Stimulated activated naive B cell treated with anti-CD40 and anti-IgM and Interleukin-4, amounts not matched to agents 10 μg/mL and 1 μg/mL and 100 μg/mL, for 72 hours (primary cell): ENCODE measurements around the gene FOXL2.

Experiments used
- ATAC-seq, 2 donors: fragments of 150-1000 bp; cut with Tn5 transposase; replicated peaks; 2 replicates each; pipeline ENCODE4 v1.10.0; 2021; ENCODE audit warnings: moderate library complexity in 1 of 2
- DNase-seq: peaks from one replicate; pipeline ENCODE4 v3.0.0; 2021
- H3K27ac Mint-ChIP-seq: one replicate; pipeline ENCODE4 v1.8.0; 2022; ENCODE audit warnings: mild to moderate bottlenecking, mixed read lengths
- H3K27me3 Mint-ChIP-seq, 2 donors: one replicate each; pipeline ENCODE4 v1.8.0; 2022; ENCODE audit warnings: mixed read lengths in 2 of 2
- H3K36me3 Mint-ChIP-seq, 2 donors: one replicate each; pipeline ENCODE4 v1.8.0; 2022; ENCODE audit warnings: mixed read lengths in 2 of 2, mild to moderate bottlenecking in 1 of 2
- H3K4me1 Mint-ChIP-seq, 2 donors: one replicate each; pipeline ENCODE4 v1.8.0; 2022; ENCODE audit warnings: mixed read lengths in 2 of 2, mild to moderate bottlenecking in 1 of 2
- H3K4me3 Mint-ChIP-seq, 2 donors: one replicate each; pipeline ENCODE4 v1.8.0; 2022; ENCODE audit warnings: mild to moderate bottlenecking in 2 of 2, mixed read lengths in 2 of 2, moderate library complexity in 1 of 2
- H3K9me3 Mint-ChIP-seq, 2 donors: one replicate each; pipeline ENCODE4 v1.8.0; 2022; ENCODE audit warnings: mixed read lengths in 2 of 2, mild to moderate bottlenecking in 1 of 2

Gene FOXL2

GRCh38 chr3:138907539-138907938 lies 39.4 kb downstream of the FOXL2 start:
- Mint-ChIP-seq H3K27ac (no peak overlapping the region), H3K4me3 (no peak overlapping the region), H3K27me3 (no peaks in the 10 kb centered on the region), H3K4me1 (no peaks in the 10 kb centered on the region), H3K9me3 (no peaks in the 10 kb centered on the region), H3K36me3 (no peaks in the 10 kb centered on the region)
- no peak for ATAC-seq
- no peak for DNase-seq

- peaks cover 0 to 8% of the 10 kb centered on the region in 2 donors for H3K27me3 Mint-ChIP-seq
- DNase-seq (no peak), ATAC-seq (no peak)
- no peak overlapping the region for H3K27ac Mint-ChIP-seq
- H3K4me1 Mint-ChIP-seq = no peaks in the 10 kb centered on the region
- no peaks in the 10 kb centered on the region for H3K9me3 Mint-ChIP-seq
- no peak overlapping the region for H3K4me3 Mint-ChIP-seq
- no peaks in the 10 kb centered on the region for H3K36me3 Mint-ChIP-seq
Measured at GRCh38 chr3:138902171-138902570, 44.8 kb downstream of the FOXL2 start.

GRCh38 chr3:138901567-138901966 lies 45.4 kb downstream of the FOXL2 start:
- Mint-ChIP-seq H3K4me3 (no peak overlapping the region), H3K27ac (no peak overlapping the region), H3K27me3 (peaks cover 0 to 8% of the 10 kb centered on the region in 2 donors), H3K9me3 (no peaks in the 10 kb centered on the region), H3K4me1 (no peaks in the 10 kb centered on the region), H3K36me3 (no peaks in the 10 kb centered on the region)
- DNase-seq (no peak), ATAC-seq (no peak)

DNA sequence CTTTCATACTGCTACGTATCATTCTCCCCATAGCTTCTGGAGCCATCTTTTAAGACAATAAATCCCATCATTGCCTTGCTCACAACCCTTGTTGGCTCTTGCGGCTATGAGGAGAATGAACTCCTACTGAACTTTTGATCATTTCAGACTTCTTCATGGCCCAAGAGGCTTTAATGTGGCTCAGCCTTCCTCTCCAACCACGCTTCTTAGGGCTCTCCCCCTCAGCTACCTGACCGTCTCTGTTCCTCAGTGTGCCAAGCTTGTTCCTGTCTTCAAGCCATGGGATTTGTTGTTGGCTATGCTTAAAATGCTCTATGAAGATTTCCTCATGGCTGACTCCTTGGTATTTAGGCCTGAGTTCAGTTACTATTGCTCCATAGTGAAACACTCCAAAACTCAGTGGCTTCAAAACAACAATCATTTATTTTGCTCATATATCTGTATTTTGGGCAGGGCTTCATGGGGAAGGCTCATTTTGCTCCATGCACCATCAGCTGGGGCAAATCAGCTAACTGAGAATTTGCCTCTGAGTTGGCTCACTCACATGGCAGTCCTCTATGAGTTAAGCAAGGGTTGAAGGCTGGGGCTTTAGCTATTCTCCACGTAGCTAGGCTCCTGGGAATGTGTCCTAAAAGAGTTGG lies 47.5 kb downstream of the FOXL2 start:
- Mint-ChIP-seq H3K4me3 (no peak overlapping the region), H3K27ac (no peak overlapping the region), H3K4me1 (no peaks in the 10 kb centered on the region), H3K36me3 (no peaks in the 10 kb centered on the region), H3K9me3 (no peaks in the 10 kb centered on the region), H3K27me3 (peaks cover 0 to 8% of the 10 kb centered on the region in 2 donors)
- DNase-seq (no peak), ATAC-seq (no peak)

- peaks cover 0 to 8% of the 10 kb centered on the region in 2 donors for H3K27me3 Mint-ChIP-seq
- no peak overlapping the region for H3K27ac Mint-ChIP-seq
- DNase-seq (no peak), ATAC-seq (no peak)
- no peaks in the 10 kb centered on the region for H3K4me1 Mint-ChIP-seq
- no peaks in the 10 kb centered on the region for H3K9me3 Mint-ChIP-seq
- H3K36me3 Mint-ChIP-seq = no peaks in the 10 kb centered on the region
- no peak overlapping the region for H3K4me3 Mint-ChIP-seq
Measured at GRCh38 chr3:138898708-138899107, 48.2 kb downstream of the FOXL2 start.

DNA sequence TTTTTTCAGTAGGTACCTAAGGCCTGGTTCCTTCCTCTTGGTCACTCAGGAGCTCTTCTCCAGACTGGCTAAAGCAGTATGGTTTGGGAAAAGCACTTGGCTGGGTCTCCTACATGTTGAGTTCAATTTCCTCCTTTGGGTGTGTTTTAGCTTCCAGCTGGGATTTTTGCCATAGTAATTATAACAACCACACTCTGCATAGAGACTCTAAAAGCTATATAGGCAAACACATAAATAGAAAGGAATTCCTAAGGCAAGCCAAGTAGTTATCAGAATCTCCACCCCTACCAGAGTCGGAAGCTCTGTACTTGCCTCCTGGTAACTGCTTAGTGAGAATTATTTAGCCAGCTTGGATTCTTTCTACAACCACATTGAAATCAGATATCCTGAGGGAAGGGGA lies 48.6 kb downstream of the FOXL2 start:
- peaks cover 0 to 8% of the 10 kb centered on the region in 2 donors for H3K27me3 Mint-ChIP-seq
- no peaks in the 10 kb centered on the region for H3K9me3 Mint-ChIP-seq
- ATAC-seq (no peak), DNase-seq (no peak)
- H3K27ac Mint-ChIP-seq = no peak overlapping the region
- no peaks in the 10 kb centered on the region for H3K36me3 Mint-ChIP-seq
- H3K4me1 Mint-ChIP-seq = no peaks in the 10 kb centered on the region
- H3K4me3 Mint-ChIP-seq = no peak overlapping the region
